Stimulated activated CD4-positive, alpha-beta T cell treated with anti-CD3 and anti-CD28 coated beads, Interleukin-15, amount 100 ng/mL, for 24 hours (primary cell): ENCODE data around the gene BCL2L13.

ENCODE experiments used
- DNase-seq: peaks from one replicate; pipeline ENCODE4 v3.0.0-alpha.2; 2020

Gene BCL2L13

DNA sequence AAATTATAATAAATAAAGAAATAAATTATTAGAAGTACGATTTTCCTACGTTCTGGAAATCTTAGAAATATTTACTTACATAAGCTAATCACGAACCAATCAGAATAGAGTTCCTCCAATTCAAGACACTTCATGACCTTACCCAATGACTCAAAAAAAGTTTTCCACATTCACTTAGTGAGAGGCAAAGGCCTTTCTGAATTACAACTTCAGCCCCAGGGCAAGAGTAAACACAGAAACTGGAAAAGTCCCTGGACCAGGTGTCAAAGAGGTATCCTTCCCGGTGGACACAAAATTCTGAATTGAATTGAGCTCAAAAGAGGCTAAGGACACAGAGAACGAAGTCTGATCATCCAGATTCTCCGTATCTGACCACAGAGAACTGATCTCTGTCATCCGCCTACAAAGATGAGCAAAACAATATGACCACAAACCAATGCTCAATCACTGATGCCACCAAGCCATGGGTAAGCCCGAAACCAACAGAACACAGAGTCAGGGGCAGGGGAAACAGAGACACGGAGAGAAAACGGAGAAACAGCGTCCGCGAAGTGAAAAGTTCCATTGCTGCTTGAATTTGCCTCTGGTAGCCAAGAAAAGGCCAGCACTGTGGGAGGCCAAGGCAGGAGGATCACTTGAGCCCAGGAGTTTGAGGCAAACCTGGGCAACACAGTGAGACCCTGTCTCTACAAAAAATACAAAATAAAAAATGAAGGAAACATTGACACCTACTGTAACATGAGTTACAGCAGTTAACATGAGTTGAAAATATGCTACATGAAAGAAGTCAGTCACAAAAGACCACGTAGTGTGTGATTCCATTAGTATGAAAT, 128.9 kb downstream of the BCL2L13 start:
- DNase-seq: peak; percentile 75

DNA sequence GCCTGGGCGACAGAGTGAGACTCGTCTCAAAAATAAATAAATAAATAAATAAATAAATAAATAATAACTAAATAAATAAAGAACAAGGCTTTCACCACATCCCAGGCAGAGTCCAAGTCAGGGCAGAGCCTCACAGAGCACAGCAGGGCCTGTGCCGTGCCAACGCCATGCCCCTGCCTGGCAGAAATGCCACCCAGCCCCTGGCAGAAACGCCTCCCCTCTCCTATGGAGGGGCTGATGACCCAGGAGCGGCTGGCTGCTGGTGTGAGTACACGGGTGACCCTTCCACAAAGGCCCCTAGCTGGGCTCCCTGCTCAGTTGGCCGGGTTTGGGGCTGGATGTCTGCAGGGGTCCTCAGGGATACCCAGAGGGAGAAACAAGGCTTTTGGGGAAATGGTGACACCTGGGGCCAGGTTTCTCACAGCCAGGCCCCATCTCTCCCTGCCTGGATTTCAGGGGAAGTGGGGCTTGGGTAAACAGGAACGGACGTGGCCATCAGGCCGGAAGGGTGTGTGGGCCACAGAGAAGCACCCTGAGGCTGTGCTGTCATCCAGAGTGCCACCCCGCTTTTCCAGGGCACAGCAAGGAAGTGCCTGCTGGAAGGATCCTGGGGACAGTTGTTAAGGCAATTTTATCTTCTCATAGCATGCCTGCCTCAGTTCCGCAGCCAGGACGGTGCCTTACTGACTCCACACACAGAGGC, 130.6 kb downstream of the BCL2L13 start:
- DNase-seq: no peak

DNA sequence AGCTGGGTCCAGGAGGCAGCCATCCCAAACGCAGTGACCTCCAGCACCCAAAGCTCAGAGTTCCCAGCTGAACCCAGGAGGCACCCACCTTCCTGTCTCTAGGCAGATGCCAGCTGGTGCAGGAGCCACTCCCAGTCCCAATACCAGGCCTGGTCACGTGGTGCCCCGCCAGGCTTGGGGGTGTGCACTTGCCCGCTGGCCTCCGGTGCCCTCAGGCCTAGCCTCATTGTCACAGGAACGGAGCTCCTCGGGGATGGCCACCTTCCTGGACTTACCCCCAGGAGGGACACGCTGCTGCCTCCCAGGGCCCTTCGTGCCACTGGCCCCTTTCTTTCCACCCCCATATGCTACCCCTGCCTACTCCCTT, 131.1 kb downstream of the BCL2L13 start:
- no peak for DNase-seq

DNA sequence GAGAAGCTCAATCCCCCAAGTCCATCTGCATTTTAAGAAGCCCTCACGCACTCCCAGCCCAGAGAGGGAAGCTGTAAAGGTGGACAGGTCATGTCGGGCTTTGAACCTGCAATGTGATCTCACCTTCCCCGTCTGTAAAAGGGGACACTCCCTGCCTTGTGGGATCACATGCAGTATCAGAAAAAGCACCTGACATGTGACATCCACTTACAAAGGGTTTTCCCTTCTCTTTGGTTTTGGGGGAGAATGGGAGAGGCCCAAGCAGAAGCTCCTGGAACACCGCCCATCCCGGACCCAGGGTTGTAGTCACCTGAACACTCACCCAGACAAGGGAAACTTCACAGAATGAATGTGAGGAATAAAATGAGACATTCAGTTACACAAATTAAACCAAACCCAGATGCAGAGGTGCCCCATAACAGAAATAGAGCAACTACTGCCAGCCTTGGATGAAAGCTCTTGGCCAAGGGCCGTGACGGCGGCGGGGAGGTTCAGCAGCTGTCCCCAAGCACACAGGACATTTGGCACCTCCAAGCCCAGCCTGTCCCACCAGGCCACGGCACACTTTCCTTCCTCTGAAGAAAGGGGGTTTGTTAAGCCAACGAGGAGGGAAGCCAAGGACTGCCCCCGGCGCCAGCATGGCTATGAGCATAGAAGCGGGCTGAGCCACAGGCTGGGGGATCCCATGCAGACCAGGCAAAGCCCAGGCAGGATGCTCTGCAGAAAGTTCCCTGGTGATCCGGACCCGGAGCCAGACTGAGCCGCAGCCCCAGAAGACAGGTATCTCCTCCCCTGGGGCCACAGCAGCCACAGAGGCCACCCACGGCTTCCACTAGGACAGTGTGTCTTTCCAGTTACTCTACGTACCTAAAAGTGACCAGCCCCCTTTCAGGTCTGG, 131.9 kb downstream of the BCL2L13 start:
- no peak for DNase-seq

DNA sequence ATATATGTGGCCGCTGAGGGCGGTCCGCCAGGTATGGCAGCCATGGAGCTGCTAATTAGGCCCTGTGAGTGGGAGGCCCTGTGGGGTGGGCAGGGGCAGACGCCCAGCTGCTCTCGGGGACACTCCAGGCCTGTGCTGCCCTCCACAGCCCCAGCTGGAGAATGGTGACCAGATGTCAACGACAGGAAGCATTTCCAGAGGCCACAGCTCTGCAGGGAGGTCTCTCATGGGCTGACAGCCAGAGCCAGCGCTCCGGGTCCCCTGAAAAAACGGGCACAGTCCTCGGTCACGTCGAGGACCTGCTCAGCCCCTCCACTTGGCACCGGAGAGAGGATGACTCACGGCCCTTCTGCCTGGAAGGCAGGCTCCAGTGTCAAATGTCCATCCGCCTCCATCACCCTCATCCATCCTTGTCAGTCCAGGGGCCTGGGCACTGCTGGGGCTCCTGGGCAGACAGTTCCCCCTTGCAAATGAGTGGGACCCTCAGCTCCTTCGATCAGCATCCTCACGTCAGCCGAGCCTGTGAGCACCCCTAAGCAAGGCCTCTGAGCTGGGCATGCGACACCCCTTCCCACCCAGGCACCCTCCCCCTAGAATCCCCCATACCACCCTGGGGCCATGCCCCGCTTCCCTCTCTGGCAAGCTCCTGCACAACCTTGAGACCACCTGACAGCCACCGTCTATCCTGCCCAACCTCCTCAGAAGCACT, 133.8 kb downstream of the BCL2L13 start:
- DNase-seq: no peak

DNA sequence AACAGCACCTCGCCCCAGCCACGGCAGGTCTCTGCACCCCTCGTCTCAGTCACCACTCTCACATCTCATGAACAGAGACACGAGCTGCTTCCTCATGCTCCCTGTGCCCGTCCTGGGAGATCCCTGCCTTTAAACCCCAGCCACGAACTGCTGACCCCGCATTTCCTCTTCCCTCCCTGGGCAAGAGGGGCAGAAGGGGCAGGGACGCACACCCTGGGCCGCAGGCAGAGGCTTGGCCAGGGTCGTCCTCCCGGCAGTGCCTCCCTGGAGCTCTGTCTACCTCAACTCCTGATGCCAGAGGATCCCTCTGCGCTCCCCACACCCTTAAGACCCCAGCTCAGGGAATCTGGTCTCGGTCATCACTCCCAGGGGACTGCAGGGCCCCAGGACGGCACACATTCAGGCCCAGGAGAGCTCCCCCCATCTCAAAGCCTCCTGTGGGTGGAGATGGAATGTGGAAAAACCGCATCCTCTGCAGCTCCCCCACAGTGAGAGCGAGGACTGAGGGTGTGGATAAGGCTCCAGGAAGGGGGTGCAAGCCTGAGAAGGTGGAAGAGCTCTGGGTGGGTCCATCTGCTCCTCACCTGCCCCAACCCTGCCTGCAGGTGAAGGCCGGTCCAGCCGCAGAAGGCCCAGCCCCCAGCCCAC, 134.5 kb downstream of the BCL2L13 start:
- no peak for DNase-seq

DNA sequence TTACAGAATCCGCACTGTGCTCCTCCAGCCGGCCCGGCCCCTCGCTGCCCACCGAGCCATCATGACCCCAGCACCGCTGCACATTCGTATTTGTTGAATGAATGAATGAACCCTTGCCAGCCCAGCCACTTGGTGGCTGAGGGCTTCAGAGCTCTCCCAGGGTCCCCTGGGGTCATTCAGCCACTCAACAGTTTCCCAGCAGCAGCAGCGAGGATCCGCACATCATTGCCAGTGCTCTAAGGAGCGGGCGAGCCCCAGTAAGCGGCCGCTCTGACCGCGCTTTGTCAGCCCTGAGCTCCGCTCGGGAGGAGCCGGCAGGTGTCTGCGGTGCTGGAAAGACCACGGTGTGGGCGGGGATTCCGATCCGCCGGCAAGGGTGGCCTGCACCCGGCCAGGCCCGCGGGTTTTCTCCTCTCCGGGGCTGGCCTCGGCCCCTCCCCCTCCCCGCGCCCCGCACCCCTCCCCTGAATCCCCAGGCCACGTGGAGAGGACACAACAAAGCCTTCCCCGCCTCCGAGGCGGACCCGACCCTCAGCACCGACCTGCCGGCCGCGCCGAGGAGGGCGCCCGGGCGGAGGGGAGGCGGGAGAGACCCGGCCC, 135.1 kb downstream of the BCL2L13 start:
- peak; percentile 82 for DNase-seq

DNA sequence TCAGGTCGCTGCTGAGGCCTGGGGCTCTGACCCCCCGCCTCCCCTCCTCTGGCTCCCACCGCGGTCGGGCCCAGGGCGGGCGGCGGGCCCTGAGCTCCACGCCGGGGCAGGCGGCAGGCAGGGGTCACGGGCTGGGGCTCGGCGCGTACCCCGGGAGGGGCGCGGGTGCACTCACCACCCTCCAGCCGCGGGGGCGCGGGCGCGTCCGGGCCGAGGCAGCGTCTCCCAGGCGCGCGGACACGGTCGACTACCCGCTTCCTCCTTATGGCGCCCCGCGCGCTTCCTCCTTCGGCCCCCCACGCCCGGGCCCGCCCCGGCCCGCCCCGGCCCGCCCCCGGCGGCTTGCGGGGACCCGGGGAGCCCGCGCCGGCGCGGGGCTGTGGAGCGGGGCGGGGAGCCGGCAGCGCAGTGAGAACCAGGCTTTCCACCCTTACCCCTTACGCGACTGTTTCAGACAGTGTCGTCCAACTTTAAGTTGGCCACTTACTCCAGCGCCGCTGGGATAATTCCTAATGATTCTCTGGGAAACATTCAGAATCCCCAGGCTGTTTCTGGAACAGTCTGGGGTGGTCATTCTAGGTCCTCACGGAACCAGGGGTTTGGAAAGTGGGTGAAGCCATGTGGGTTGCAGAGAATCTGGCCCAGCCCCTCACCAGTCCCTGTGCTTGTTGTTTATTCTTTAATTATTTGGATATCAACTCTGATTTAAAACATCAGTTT, 135.8 kb downstream of the BCL2L13 start, which contains the start of gene BID:
BID (minus strand) TSS at position 264 of the 720 bp plus-strand sequence. CDS start 24,353 bp downstream, outside the sequence.
- DNase-seq: peak; percentile 53

DNA sequence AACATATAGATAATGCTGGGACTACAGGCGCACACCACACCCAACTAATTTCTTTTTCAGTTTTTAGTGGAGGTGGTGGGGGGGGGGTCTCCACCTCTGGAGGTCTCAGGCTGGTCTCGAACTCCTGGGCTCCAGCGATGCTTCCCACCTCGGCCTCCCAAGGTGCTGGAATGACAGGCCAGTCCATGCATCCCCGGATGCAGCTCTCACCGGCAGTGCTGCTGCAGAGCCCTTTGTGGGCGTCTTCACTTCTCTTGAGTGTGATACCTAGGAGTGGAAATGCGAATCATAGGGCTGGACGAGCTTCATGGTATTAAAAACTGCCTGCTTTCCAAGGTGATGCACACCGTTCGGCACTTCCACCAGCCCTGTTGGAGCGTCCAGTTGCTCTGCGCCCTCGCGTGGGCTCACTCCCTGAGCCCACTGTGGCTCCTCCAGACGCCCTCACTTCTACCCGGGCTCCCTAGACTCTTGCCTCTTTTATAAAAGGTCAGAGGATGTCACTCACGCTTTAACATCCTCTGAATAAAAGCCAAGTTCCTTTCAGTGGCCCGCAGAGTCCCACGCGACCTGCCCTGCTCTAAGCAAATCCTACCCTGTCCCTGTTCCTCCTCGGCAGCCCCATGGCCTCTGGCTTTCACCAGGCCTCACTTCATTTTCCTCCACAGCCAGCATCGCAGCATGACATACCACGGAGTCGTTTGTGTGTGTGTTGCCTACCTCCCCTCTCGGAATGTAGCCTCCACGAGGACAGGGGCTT, 136.5 kb downstream of the BCL2L13 start:
- peak; percentile 31 for DNase-seq

DNA sequence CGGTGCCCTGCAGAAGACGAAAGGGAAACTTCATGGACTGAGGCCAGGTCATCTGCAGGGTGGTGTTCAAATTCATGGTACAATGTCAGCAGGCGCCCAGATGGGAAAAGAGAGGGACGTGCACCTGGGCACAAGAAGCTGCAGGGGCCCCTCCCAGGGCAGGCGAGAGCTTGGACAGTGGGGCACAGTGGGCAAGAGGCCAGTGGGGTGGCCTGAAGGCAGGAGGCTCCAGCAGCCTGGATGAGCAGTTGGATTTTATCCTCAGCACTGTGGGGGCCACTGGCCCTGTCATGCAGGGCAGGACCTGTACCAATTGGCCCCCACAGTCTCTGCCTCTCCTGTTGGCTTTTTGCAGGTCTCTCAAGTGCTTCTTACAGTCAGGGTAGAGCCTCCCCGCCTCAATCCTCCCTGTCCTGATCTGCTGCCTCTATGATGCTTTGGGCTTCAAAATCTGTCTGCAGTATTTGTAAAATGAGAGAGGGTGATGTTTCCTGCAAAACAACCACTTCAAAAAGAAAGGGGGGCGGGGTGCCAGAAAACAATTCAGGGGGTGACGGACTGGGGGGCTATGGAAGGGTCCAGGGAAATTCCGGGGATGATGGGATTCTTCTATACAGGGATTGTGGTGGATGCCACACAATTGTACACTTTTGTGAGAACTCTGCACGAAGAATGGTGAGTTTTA, 137.4 kb downstream of the BCL2L13 start:
- no peak for DNase-seq

DNA sequence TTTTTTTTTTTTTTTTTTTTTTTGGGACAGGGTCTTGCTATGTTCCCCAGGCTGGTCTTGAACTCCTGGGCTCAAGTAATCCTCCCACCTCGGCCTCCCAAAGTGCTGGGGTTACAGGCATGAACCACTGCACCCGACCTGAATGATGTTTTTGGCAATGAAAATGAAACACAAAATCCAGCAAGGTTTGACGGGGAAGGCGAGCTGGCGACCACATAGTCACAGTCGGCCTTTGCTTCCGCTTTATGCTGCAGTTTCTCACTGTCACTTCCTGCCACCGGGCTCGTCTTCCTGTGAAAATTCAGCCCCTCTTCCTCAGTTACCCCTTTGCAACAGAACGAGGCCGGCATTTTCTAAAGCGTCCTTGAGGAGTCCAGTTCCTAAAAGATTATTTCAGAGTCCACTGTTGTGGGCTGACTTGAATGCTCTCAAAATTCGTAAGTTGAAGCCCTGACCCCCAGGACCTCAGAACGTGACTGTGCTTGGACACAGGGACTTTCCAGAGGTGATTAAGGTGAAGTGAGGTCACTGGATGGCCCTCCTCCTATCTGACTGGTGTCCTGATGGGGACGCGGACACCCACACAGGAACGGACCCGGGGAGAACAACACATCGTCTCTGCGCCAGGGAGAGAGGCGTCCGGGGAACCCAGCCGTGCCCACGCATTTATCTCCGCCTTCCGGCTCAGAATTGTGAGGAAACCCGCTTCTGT, 138.6 kb downstream of the BCL2L13 start:
- DNase-seq: peak; percentile 77

DNA sequence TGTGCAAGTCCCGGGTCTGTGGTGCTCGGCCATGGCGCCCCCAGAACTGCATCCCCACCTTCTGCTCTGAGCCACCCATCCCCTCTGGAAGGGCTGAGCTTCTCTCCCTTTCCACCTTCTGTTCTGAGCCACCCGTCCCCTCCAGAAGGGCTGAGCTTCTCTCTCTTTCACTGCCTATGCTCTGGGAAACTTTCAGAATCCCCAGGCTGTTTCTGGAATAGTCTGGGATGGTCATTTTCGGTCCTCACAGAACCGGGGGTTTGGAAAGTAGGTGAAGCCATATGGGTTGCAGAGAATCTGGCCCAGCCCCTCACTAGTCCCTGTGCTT, 139.1 kb downstream of the BCL2L13 start:
- no peak for DNase-seq

DNA sequence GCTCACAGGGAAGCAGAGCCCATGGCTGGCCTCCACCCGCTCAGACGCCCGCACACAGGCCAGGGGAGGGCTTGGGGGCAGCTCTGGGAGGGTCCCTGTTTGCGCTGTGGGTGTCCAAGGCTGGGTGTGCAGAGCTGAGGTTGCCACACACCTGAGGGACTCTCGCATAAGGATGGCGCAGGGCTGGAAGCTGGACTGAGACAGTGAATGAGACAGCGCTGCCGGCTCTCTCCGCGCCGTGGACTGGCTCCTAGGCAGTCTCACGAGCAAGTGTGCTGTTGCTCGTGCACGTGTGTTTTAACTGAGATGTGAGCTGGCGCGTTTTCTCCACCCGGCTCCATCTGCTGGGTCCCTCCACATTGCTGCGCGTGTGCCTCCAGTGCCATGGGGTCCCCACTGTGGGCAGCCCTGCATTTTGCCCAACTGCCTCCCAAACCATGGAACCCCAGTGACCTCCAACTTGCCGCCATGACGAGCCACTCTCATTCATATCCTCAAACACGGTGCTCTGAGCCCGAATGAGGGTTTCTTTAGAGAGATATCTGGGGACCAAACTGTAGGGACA, 139.9 kb downstream of the BCL2L13 start:
- no peak for DNase-seq

DNA sequence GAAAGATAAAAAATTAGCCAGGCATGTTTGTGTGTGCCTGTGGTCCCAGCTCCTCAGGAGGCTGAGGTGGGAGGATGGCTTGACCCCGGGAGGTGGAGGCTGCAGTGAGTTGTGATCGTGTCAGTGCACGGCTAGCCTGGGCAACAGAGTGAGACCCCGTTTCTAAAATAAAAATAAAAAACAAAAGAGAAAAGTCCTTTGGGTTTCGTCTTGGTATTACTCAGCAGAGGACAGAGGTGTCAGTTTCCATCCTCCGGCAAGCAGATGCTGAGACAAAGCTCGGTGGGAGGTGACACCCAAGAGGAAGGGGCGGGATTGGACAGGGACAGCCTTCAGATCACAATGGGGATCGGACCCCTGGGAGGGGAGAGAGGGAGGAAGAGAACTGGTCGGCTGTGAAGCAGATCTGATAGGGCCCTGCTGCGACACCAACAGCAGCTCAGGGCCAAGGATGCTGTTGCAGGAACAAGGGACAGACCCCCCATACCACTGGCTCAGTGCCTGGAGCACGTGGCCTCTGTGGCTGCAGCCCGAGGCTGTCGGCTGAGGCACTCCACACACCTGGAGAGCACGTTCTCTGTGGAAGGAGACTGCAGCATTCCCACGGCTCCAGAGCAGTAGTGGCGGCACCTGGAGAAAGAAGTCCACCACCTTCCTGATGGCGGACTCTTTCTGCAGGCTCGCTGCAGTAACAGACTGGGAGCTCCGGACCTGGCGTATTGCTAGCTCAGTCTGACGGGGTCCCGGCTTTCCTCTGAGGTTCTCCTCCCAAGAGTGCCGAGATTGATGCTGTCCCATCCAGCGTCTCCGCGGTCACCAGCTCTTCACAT, 140.9 kb downstream of the BCL2L13 start:
- peak; percentile 44 for DNase-seq

DNA sequence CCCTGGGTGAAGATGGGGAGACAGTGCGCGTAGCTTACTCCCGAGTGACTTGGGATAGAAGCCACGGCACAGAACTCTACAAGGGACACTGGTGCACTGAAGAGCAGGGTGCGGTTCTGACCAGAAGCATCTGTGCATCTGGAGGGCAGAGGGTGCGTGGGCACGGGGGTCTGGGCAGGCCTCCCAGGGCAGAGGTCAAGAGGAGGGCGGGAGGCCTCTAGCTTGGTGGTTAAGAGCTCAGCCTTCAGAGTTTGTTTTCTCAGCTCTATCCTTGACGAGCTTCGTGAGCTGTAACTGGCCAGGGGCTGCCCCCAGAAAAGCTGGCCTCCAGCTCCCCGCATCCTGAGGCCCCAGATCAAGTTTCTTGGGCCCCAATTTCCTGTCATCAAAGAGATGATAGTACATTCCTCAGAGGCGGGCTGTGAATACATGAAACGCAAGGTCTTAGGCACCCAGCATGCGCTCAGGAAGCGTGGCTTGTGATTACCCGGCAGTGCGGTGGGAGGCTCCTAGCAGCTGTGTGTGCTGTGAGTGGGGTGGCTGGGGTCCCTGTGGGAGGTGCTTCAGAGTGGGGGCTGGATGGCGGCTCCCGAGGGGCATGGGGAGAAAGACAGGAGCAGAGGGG, 141.7 kb downstream of the BCL2L13 start:
- no peak for DNase-seq
